ENCODE data around the gene AMDHD2.

The AMDHD2 gene

GRCh38 chr16:2490190-2491105 is 29.7 kb upstream of the AMDHD2 start:
- TF ChIP-seq MAX (IDR thresholded peaks at IDR 0.05; ENCODE audit: low read depth, low read length), result no peak
- TF ChIP-seq POLR2A (IDR thresholded peaks at IDR 0.05; ENCODE audit: extremely low read depth, insufficient read length), result no peak
- no peak for TF ChIP-seq MYC (IDR thresholded peaks at IDR 0.05; ENCODE audit: low read depth, low read length)
- no peak for TF ChIP-seq CTCF (IDR thresholded peaks at IDR 0.05; ENCODE audit: low read depth, low read length)
- no peak for DNase-seq (ENCODE audit: low read depth)
- H3K4me3 ChIP-seq (ENCODE audit: low read depth, low read length), result no peak overlapping the region

GRCh38 chr16:2492292-2492691 is 27.9 kb upstream of the AMDHD2 start:
- no peak overlapping the region for H3K4me3 ChIP-seq (ENCODE audit: low read depth, low read length)
- no peak for DNase-seq (ENCODE audit: low read depth)
- TF ChIP-seq POLR2A (IDR thresholded peaks at IDR 0.05; ENCODE audit: extremely low read depth, insufficient read length) (no peak), MAX (IDR thresholded peaks at IDR 0.05; ENCODE audit: low read depth, low read length) (no peak), MYC (IDR thresholded peaks at IDR 0.05; ENCODE audit: low read depth, low read length) (no peak), CTCF (IDR thresholded peaks at IDR 0.05; ENCODE audit: low read depth, low read length) (no peak)

GRCh38 chr16:2493605-2494004 is 26.6 kb upstream of the AMDHD2 start:
- TF ChIP-seq MAX (IDR thresholded peaks at IDR 0.05; ENCODE audit: low read depth, low read length), result no peak
- TF ChIP-seq CTCF (IDR thresholded peaks at IDR 0.05; ENCODE audit: low read depth, low read length), result no peak
- no peak for TF ChIP-seq MYC (IDR thresholded peaks at IDR 0.05; ENCODE audit: low read depth, low read length)
- TF ChIP-seq POLR2A (IDR thresholded peaks at IDR 0.05; ENCODE audit: extremely low read depth, insufficient read length), result no peak
- DNase-seq (ENCODE audit: low read depth), result no peak
- no peak overlapping the region for H3K4me3 ChIP-seq (ENCODE audit: low read depth, low read length)

GRCh38 chr16:2494616-2495015 is 25.6 kb upstream of the AMDHD2 start:
- no peak for DNase-seq (ENCODE audit: low read depth)
- no peak for TF ChIP-seq MYC (IDR thresholded peaks at IDR 0.05; ENCODE audit: low read depth, low read length)
- no peak for TF ChIP-seq CTCF (IDR thresholded peaks at IDR 0.05; ENCODE audit: low read depth, low read length)
- H3K4me3 ChIP-seq (ENCODE audit: low read depth, low read length), result no peak overlapping the region

- DNase-seq (ENCODE audit: low read depth), result no peak
- TF ChIP-seq CTCF (IDR thresholded peaks at IDR 0.05; ENCODE audit: low read depth, low read length) (no peak), POLR2A (IDR thresholded peaks at IDR 0.05; ENCODE audit: extremely low read depth, insufficient read length) (no peak), MYC (IDR thresholded peaks at IDR 0.05; ENCODE audit: low read depth, low read length) (no peak), MAX (IDR thresholded peaks at IDR 0.05; ENCODE audit: low read depth, low read length) (no peak)
- H3K4me3 ChIP-seq (ENCODE audit: low read depth, low read length), result no peak overlapping the region
Observed at GRCh38 chr16:2495041-2495440, 25.1 kb upstream of the AMDHD2 start.
